ENCODE data around the gene GBP1. TPM values are rescaled to one million over a fixed set of nuclear protein-coding genes. Genes with fewer than 3 reads are reported as not detected.
A peak's percentile ranks its signal among the peaks of the same experiment; 100 is the strongest.
"Not testable (repeated sequence)": the region's sequence is repeated elsewhere in the genome, so short reads cannot be mapped to it uniquely, and the experiment has no call there.

Gene GBP1
- total and polyA plus RNA-seq, 2 donors (not counting 1 experiment from before 2014, with no cell fraction given), result 4.7 to 9.4 TPM

- Histone ChIP-seq H3K27ac (ENCODE audit: low read length in 2 of 2) (peak overlapping the region; percentile 42 to 70), H4K20me1 (ENCODE audit: control insufficient read depth, insufficient read depth, low read length, poor library complexity, severe bottlenecking) (no peaks in the 10 kb centered on the region), H2AFZ (ENCODE audit: insufficient read depth, low read depth, low read length, poor library complexity, severe bottlenecking) (peak overlapping the region; percentile 34), H3K36me3 (replicated peaks in 1 of 2; ENCODE audit: control extremely low read depth in 1 of 2, control insufficient read depth in 1 of 2, extremely low read depth in 1 of 2, insufficient read depth in 2 of 2, low read length in 1 of 2) (no peaks in the 10 kb centered on the region), H3K9ac (ENCODE audit: low read length) (no peak overlapping the region), H3K4me3 (ENCODE audit: control extremely low read depth in 1 of 5, extremely low read depth in 1 of 5, insufficient read depth in 1 of 5, low read depth in 2 of 5, low read length in 4 of 5) (peak overlapping the region in 1 of 5 experiments; percentile 9), H3K9me3 (ENCODE audit: control extremely low read depth in 1 of 3, control insufficient read depth in 2 of 3, insufficient read depth in 1 of 3, low read length in 2 of 3) (peaks cover 0 to 2% (median 0%) of the 10 kb centered on the region in 3 donors), H3K27me3 (replicated peaks in 1 of 4; ENCODE audit: control extremely low read depth in 1 of 4, control insufficient read depth in 3 of 4, insufficient read depth in 4 of 4, low read length in 3 of 4) (no peaks in the 10 kb centered on the region), H3K79me2 (ENCODE audit: control insufficient read depth, insufficient read depth, low read length) (no peaks in the 10 kb centered on the region), H3K4me1 (ENCODE audit: control insufficient read depth in 2 of 2, insufficient read depth in 2 of 2, low read length in 2 of 2) (peaks cover 7 to 13% of the 10 kb centered on the region in 2 donors), H3K4me2 (replicated peaks; ENCODE audit: low read depth, low read length, poor library complexity, severe bottlenecking) (peak overlapping the region; percentile 47)
- ATAC-seq (ENCODE audit: low read depth), result peak; percentile 61
- Mint-ChIP-seq H3K27ac (peak overlapping the region; percentile 79), H3K4me1 (peaks cover 9% of the 10 kb centered on the region), H3K9me3 (ENCODE audit: insufficient read depth) (peaks cover 5% of the 10 kb centered on the region), H3K27me3 (no peaks in the 10 kb centered on the region), H3K4me3 (peak overlapping the region; percentile 31)
- TF ChIP-seq EZH2 (IDR thresholded peaks at IDR 0.05; ENCODE audit: borderline replicate concordance, insufficient read depth, low read depth, low read length, poor library complexity, severe bottlenecking), result no peak
- no peak for TF ChIP-seq CTCF (IDR thresholded peaks at IDR 0.05)
- DNase-seq, result peak; percentile 65
- intact Hi-C loops (cut with micrococcal nuclease), result no loop called here
- POLR2A ChIA-PET, result no interaction called here
- CTCF ChIA-PET, result interaction anchor here (1.4 to 6.1 kb wide), 2 partner anchors 11 to 276 kb away, joined by 3 to 117 read pairs; no protein-coding TSS in a partner anchor
- WGBS (ENCODE audit: insufficient coverage), result 0% methylated on average over 1 of the region's 3 CpGs
Measured at GRCh38 chr1:89081005-89081404, 16.0 kb upstream of the GBP1 start.

- peaks cover 7 to 13% of the 10 kb centered on the region in 2 donors for H3K4me1 ChIP-seq (ENCODE audit: control insufficient read depth in 2 of 2, insufficient read depth in 2 of 2, low read length in 2 of 2)
- H4K20me1 ChIP-seq (ENCODE audit: control insufficient read depth, insufficient read depth, low read length, poor library complexity, severe bottlenecking); H3K4me1 Mint-ChIP-seq; H3K79me2 ChIP-seq (ENCODE audit: control insufficient read depth, insufficient read depth, low read length); ATAC-seq (ENCODE audit: low read depth); H3K27me3 Mint-ChIP-seq; H3K36me3 ChIP-seq (replicated peaks in 1 of 2; ENCODE audit: control extremely low read depth in 1 of 2, control insufficient read depth in 1 of 2, extremely low read depth in 1 of 2, insufficient read depth in 2 of 2, low read length in 1 of 2); H3K4me3 Mint-ChIP-seq; intact Hi-C loops (cut with micrococcal nuclease); H3K9me3 Mint-ChIP-seq (ENCODE audit: insufficient read depth); H3K27me3 ChIP-seq (replicated peaks in 1 of 4; ENCODE audit: control extremely low read depth in 1 of 4, control insufficient read depth in 3 of 4, insufficient read depth in 4 of 4, low read length in 3 of 4); H2AFZ ChIP-seq (ENCODE audit: insufficient read depth, low read depth, low read length, poor library complexity, severe bottlenecking); H3K9ac ChIP-seq (ENCODE audit: low read length); H3K9me3 ChIP-seq (ENCODE audit: control extremely low read depth in 1 of 3, control insufficient read depth in 2 of 3, insufficient read depth in 1 of 3, low read length in 2 of 3); H3K4me3 ChIP-seq (ENCODE audit: control extremely low read depth in 1 of 5, extremely low read depth in 1 of 5, insufficient read depth in 1 of 5, low read depth in 2 of 5, low read length in 4 of 5); H3K4me2 ChIP-seq (replicated peaks; ENCODE audit: low read depth, low read length, poor library complexity, severe bottlenecking); POLR2A ChIA-PET; DNase-seq: not testable (repeated sequence)
- 100% methylated on average over 6 of the region's 7 CpGs for WGBS (ENCODE audit: insufficient coverage)
- CTCF ChIA-PET, result interaction anchor here (1.4 kb wide), 1 partner anchor 10 kb away, joined by 3 read pairs; no protein-coding TSS in a partner anchor
- peak overlapping the region; percentile 62 for H3K27ac Mint-ChIP-seq
- peak overlapping the region in 1 of 2 donors; percentile 70 for H3K27ac ChIP-seq (ENCODE audit: low read length in 2 of 2)
Measured at GRCh38 chr1:89080068-89080467, 15.1 kb upstream of the GBP1 start.

DNA sequence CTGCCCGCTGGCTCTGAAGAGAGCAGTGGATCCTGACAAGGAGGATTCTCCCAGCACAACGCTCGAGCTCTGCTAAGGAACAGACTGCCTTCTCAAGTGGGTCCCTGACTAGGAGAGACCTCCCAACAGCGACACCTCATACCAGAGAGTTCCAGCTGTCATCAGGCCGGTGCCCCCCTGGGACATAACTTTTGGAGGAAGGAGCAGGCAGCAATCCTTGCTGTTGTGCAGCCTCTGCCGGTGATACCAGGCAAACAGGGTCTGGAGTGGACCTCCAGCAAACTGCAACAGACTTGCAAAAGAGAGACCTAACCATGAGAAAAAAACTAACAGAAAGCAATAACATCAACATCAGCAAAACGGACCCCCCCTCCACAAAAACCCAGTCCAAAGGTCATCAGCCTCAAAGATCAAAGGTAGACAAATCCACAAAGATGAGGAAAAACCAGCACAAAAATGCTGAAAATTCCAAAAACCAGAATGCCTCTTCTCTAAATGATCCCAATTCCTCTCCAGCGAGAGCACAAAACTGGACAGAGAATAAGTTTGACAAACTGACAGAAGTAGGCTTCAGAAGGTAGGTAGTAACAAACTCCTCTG, 7.6 kb upstream of the GBP1 start:
- H3K79me2 ChIP-seq (ENCODE audit: control insufficient read depth, insufficient read depth, low read length); H3K9me3 Mint-ChIP-seq (ENCODE audit: insufficient read depth); H3K4me1 Mint-ChIP-seq; H3K4me3 ChIP-seq (ENCODE audit: control extremely low read depth in 1 of 5, extremely low read depth in 1 of 5, insufficient read depth in 1 of 5, low read depth in 2 of 5, low read length in 4 of 5); H3K4me2 ChIP-seq (replicated peaks; ENCODE audit: low read depth, low read length, poor library complexity, severe bottlenecking); ATAC-seq (ENCODE audit: low read depth); H3K27ac Mint-ChIP-seq; POLR2A ChIA-PET; H3K9ac ChIP-seq (ENCODE audit: low read length); H3K27me3 ChIP-seq (replicated peaks in 1 of 4; ENCODE audit: control extremely low read depth in 1 of 4, control insufficient read depth in 3 of 4, insufficient read depth in 4 of 4, low read length in 3 of 4); H3K4me3 Mint-ChIP-seq; DNase-seq; H4K20me1 ChIP-seq (ENCODE audit: control insufficient read depth, insufficient read depth, low read length, poor library complexity, severe bottlenecking); H2AFZ ChIP-seq (ENCODE audit: insufficient read depth, low read depth, low read length, poor library complexity, severe bottlenecking); H3K27ac ChIP-seq (ENCODE audit: low read length in 2 of 2); H3K9me3 ChIP-seq (ENCODE audit: control extremely low read depth in 1 of 3, control insufficient read depth in 2 of 3, insufficient read depth in 1 of 3, low read length in 2 of 3); intact Hi-C loops (cut with micrococcal nuclease); H3K27me3 Mint-ChIP-seq; H3K36me3 ChIP-seq (replicated peaks in 1 of 2; ENCODE audit: control extremely low read depth in 1 of 2, control insufficient read depth in 1 of 2, extremely low read depth in 1 of 2, insufficient read depth in 2 of 2, low read length in 1 of 2): not testable (repeated sequence)
- CTCF ChIA-PET, result interaction anchor here (0.5 to 1.4 kb wide), 3 partner anchors 13 to 284 kb away, joined by 3 to 4 read pairs (median 3); no protein-coding TSS in a partner anchor
- 80% methylated on average over 7 of the region's 8 CpGs for WGBS (ENCODE audit: insufficient coverage)
- peaks cover 6 to 11% of the 10 kb centered on the region in 2 donors for H3K4me1 ChIP-seq (ENCODE audit: control insufficient read depth in 2 of 2, insufficient read depth in 2 of 2, low read length in 2 of 2)
